ENCODE results near the gene TRIM41. TPM values are rescaled to one million over a fixed set of nuclear protein-coding genes. Genes with fewer than 3 reads are reported as not detected.
"Not testable (repeated sequence)": the region's sequence is repeated elsewhere in the genome, so short reads cannot be mapped to it uniquely, and the experiment has no call there.

The TRIM41 gene
- total RNA-seq, 1 donor from 2014 or later = 39.1 TPM

DNA sequence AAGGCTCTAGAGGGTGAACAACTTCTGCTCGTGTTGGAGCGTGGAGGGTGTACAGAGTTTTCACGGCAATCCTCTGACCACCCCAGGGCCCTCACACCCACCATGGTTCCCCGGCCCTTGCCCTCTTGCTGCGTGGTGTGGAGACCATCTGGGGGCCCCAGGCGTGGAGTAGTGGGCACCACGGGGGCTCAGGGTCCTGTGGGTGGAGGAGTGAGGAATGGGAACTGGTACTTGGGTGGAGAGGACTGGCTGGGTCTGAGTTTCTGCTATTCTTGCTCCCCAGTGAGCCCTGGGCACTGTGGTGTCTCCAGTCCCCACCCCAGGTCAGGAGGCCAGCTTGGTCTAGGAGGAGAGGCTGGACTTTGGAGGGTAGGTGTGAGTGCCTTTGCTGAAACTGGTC lies 59.8 kb downstream of the TRIM41 start:
- Mint-ChIP-seq H3K27me3 (ENCODE audit: low read depth) (peaks cover 8% of the 10 kb centered on the region), H3K36me3 (ENCODE audit: low read depth) (peaks cover 5% of the 10 kb centered on the region), H3K4me3 (no peak overlapping the region), H3K4me1 (peaks cover 10% of the 10 kb centered on the region), H3K9me3 (no peaks in the 10 kb centered on the region), H3K27ac (ENCODE audit: unreplicated experiment) (no peak overlapping the region)
- no peak for DNase-seq (ENCODE audit: low read depth, low spot score)
- TF ChIP-seq, protein P1, sequence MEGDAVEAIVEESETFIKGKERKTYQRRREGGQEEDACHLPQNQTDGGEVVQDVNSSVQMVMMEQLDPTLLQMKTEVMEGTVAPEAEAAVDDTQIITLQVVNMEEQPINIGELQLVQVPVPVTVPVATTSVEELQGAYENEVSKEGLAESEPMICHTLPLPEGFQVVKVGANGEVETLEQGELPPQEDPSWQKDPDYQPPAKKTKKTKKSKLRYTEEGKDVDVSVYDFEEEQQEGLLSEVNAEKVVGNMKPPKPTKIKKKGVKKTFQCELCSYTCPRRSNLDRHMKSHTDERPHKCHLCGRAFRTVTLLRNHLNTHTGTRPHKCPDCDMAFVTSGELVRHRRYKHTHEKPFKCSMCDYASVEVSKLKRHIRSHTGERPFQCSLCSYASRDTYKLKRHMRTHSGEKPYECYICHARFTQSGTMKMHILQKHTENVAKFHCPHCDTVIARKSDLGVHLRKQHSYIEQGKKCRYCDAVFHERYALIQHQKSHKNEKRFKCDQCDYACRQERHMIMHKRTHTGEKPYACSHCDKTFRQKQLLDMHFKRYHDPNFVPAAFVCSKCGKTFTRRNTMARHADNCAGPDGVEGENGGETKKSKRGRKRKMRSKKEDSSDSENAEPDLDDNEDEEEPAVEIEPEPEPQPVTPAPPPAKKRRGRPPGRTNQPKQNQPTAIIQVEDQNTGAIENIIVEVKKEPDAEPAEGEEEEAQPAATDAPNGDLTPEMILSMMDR (conservative IDR thresholded peaks at IDR 0.05) = no peak

DNA sequence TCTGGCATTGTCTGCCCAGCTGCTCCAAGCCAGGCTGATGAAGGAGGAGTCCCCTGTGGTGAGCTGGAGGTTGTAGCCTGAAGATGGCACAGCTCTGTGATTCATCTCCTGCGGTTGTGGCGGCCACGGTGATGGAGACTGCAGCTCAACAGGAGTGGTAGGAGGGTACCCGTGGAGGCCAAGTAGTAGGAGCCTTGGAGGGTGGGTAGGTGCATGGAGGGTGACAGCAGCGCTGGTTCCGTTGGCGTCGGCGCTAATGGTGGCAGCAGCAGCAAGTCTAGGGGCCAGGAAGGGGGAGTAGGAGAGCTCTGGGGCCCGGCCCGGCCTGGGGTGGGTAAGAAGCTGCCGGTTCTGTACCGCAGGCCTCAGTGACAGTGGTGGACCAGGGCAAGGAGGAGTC lies 60.3 kb downstream of the TRIM41 start:
- peaks cover 5% of the 10 kb centered on the region for H3K36me3 Mint-ChIP-seq (ENCODE audit: low read depth)
- H3K9me3 Mint-ChIP-seq = no peaks in the 10 kb centered on the region
- H3K4me3 Mint-ChIP-seq = no peak overlapping the region
- peaks cover 10% of the 10 kb centered on the region for H3K4me1 Mint-ChIP-seq
- DNase-seq (ENCODE audit: low read depth, low spot score) = no peak
- H3K27me3 Mint-ChIP-seq (ENCODE audit: low read depth) = peaks cover 7% of the 10 kb centered on the region
- H3K27ac Mint-ChIP-seq (ENCODE audit: unreplicated experiment) = no peak overlapping the region
- TF ChIP-seq, protein P1 (conservative IDR thresholded peaks at IDR 0.05) = no peak

DNA sequence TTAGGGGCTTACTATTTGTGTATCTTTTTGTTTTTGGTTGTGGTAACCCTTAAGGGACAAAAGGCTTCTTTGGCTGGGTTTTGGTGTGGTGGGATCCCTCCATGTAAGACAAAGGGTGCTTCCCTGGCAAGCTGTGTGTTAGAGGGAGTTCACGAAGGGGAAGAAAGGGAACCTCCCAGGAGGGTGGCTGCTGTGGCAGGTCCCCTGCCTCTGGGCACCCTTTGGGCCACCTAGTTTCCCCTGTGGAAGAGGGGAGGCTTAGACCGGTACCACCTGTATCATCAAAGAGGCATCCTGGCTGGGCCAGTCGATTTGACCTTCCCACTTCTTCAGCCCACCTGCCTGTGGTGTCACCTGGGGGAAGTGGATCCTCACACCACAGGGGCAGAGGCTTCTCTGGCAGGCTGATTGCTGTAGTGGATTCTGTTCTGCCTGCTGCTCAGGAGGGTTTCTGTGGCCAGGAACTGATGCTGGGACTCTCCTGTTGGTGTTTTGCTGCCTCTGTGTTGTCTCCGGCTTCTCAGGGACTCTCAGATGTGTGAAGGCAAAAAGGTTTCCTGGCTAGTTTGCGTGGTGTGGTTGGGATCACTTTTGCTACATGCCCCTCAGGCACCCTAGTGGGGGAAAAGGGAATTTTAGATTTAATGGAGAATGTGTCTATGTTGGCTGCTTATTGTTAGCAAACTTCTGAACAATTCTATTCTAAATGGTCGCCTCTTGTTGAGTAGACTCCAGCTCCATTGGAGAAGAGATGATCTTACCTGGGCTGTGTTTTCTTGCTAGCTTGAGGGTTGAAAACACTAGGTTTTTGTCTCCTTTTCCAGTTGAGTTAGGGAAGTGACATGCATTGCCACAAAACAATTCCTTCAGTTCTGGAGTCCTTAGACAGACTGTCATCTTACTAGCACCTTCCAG lies 61.0 kb downstream of the TRIM41 start:
- H3K27me3 Mint-ChIP-seq (ENCODE audit: low read depth); H3K27ac Mint-ChIP-seq (ENCODE audit: unreplicated experiment); H3K9me3 Mint-ChIP-seq; H3K4me3 Mint-ChIP-seq; H3K36me3 Mint-ChIP-seq (ENCODE audit: low read depth); DNase-seq (ENCODE audit: low read depth, low spot score); H3K4me1 Mint-ChIP-seq: not testable (repeated sequence)
- TF ChIP-seq, protein P1 (conservative IDR thresholded peaks at IDR 0.05) = peak; percentile 46

Small RNA genes lying within 50 kb of the gene (microRNA-seq; reads per million reads assigned to microRNA genes)
- not detected for gene MIR4638

Other genes with a start within 250 kb of the TRIM41 start
- not detected in 2 replicates for gene BTNL3, start 234.4 kb upstream of the TRIM41 start, total RNA-seq
- not detected in 2 replicates for gene BTNL9, start 183.0 kb upstream of the TRIM41 start, total RNA-seq
- not detected in 2 replicates for gene OR2V1, start 92.1 kb upstream of the TRIM41 start, total RNA-seq
- gene OR2V2, start 75.7 kb upstream of the TRIM41 start, total RNA-seq = not detected in 2 replicates
- not detected in 2 replicates for gene TRIM7, start 18.1 kb upstream of the TRIM41 start, total RNA-seq
- gene RACK1, start 20.6 kb downstream of the TRIM41 start, total RNA-seq = 2,359 and 2,449 TPM in 2 replicates
- gene TRIM52, start 37.9 kb downstream of the TRIM41 start, total RNA-seq = 9.0 TPM in 2 replicates
- gene OR4F3, start 144.0 kb downstream of the TRIM41 start, total RNA-seq = not detected in 2 replicates

Measured in neural crest cell (in vitro differentiated cells).